ENCODE data around the gene UPK3A. TPM values are rescaled to one million over a fixed set of nuclear protein-coding genes. Genes with fewer than 3 reads are reported as not detected.

The UPK3A gene
- total and polyA plus RNA-seq, 2 of the 13 experiments (the other 11 are each of a cell fraction or from before 2014, with no cell fraction given) = 10.5 to 13.8 TPM

DNA sequence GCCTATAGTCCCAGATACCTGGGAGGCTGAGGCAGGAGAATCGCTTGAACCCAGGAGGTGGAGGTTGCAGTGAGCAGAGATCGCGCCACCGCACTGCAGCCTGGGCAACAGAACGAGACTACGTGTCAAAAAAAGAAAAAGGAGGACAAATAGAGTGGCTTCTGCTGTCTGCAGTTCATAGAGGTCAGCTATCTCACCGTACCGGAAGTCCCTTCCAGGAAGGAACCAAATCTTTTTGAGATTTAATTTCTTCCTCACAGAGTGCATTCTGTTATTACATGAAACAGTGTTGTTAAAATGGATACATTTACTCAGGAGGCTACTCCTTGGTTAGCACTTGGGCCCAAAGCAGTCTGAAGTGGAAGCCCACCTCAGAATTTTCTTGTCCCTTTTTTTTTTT is 58.4 kb downstream of the UPK3A start:
- no peaks in the 10 kb centered on the region for H3K9me3 ChIP-seq (ENCODE audit: low read length)
- 0 out of 2 replicates have a peak, but pooled peaks cover 6% of the 10 kb centered on the region for H3K4me1 ChIP-seq (ENCODE audit: insufficient read depth, low read length)
- 99% methylated on average over 8 of the region's 8 CpGs for WGBS (ENCODE audit: low lambda C conversion rate)
- H3K4me3 ChIP-seq (replicated peaks in 1 of 3; ENCODE audit: insufficient read depth in 1 of 3, low read depth in 2 of 3, low read length in 3 of 3) = no peak overlapping the region
- ChIA-PET POLR2A (no interaction called here), CTCF (ENCODE audit: low intra/inter-chr PET ratio, low total read pairs) (no interaction called here)
- no peaks in the 10 kb centered on the region for H3K27me3 ChIP-seq (ENCODE audit: control insufficient read depth in 1 of 2, insufficient read depth in 2 of 2, low read length in 2 of 2)
- H3K4me2 ChIP-seq (ENCODE audit: low read depth, low read length) = no peak overlapping the region
- no peak overlapping the region for H3K9ac ChIP-seq (ENCODE audit: insufficient read depth, low read depth, low read length)
- H3K36me3 ChIP-seq (replicated peaks in 1 of 2; ENCODE audit: control insufficient read depth in 1 of 2, insufficient read depth in 2 of 2, low read length in 2 of 2) = peaks cover 7 to 29% of the 10 kb centered on the region in 2 experiments
- no peak for TF ChIP-seq ZNF556 (CRISPR knock-in tag; IDR thresholded peaks at IDR 0.05; ENCODE audit: borderline replicate concordance)
- TF ChIP-seq, protein P1, sequence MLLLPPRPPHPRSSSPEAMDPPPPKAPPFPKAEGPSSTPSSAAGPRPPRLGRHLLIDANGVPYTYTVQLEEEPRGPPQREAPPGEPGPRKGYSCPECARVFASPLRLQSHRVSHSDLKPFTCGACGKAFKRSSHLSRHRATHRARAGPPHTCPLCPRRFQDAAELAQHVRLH (CRISPR knock-in tag; IDR thresholded peaks at IDR 0.05; ENCODE audit: borderline replicate concordance, low read depth) = no peak
- TF ChIP-seq, protein P2, sequence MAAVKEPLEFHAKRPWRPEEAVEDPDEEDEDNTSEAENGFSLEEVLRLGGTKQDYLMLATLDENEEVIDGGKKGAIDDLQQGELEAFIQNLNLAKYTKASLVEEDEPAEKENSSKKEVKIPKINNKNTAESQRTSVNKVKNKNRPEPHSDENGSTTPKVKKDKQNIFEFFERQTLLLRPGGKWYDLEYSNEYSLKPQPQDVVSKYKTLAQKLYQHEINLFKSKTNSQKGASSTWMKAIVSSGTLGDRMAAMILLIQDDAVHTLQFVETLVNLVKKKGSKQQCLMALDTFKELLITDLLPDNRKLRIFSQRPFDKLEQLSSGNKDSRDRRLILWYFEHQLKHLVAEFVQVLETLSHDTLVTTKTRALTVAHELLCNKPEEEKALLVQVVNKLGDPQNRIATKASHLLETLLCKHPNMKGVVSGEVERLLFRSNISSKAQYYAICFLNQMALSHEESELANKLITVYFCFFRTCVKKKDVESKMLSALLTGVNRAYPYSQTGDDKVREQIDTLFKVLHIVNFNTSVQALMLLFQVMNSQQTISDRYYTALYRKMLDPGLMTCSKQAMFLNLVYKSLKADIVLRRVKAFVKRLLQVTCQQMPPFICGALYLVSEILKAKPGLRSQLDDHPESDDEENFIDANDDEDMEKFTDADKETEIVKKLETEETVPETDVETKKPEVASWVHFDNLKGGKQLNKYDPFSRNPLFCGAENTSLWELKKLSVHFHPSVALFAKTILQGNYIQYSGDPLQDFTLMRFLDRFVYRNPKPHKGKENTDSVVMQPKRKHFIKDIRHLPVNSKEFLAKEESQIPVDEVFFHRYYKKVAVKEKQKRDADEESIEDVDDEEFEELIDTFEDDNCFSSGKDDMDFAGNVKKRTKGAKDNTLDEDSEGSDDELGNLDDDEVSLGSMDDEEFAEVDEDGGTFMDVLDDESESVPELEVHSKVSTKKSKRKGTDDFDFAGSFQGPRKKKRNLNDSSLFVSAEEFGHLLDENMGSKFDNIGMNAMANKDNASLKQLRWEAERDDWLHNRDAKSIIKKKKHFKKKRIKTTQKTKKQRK (IDR thresholded peaks at IDR 0.05; ENCODE audit: low read length) = no peak
- TF ChIP-seq, protein P3, sequence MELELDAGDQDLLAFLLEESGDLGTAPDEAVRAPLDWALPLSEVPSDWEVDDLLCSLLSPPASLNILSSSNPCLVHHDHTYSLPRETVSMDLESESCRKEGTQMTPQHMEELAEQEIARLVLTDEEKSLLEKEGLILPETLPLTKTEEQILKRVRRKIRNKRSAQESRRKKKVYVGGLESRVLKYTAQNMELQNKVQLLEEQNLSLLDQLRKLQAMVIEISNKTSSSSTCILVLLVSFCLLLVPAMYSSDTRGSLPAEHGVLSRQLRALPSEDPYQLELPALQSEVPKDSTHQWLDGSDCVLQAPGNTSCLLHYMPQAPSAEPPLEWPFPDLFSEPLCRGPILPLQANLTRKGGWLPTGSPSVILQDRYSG (CRISPR knock-in tag; IDR thresholded peaks at IDR 0.05) = no peak
- no peak for TF ChIP-seq JARID2 (CRISPR knock-in tag; IDR thresholded peaks at IDR 0.05; ENCODE audit: insufficient replicate concordance)
- TF ChIP-seq PHB2 (IDR thresholded peaks at IDR 0.05; ENCODE audit: partially characterized antibody) = no peak
- TF ChIP-seq TOE1 (CRISPR knock-in tag; IDR thresholded peaks at IDR 0.05) = no peak
- TF ChIP-seq, protein P4, sequence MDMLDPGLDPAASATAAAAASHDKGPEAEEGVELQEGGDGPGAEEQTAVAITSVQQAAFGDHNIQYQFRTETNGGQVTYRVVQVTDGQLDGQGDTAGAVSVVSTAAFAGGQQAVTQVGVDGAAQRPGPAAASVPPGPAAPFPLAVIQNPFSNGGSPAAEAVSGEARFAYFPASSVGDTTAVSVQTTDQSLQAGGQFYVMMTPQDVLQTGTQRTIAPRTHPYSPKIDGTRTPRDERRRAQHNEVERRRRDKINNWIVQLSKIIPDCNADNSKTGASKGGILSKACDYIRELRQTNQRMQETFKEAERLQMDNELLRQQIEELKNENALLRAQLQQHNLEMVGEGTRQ (IDR thresholded peaks at IDR 0.05; ENCODE audit: low read depth, low read length) = no peak
- TF ChIP-seq, protein P4 (CRISPR knock-in tag; IDR thresholded peaks at IDR 0.05; ENCODE audit: borderline replicate concordance) = no peak
- TF ChIP-seq POLR2AphosphoS5 (IDR thresholded peaks at IDR 0.05; ENCODE audit: low read depth, low read length) = no peak
- no peak for TF ChIP-seq LCORL (IDR thresholded peaks at IDR 0.05)
- TF ChIP-seq LCORL (CRISPR knock-in tag; IDR thresholded peaks at IDR 0.05) = no peak
- TF ChIP-seq SMAD1 (CRISPR knock-in tag; IDR thresholded peaks at IDR 0.05; ENCODE audit: borderline replicate concordance, low read depth) = no peak
- TF ChIP-seq ZC3H4 (CRISPR knock-in tag; IDR thresholded peaks at IDR 0.05; ENCODE audit: borderline replicate concordance) = no peak
- no TSS peak for BruUV-seq (replicated peaks)
- in situ Hi-C loops (cut with HindIII; ENCODE audit: extremely low pct_ligation_motif_present, low pct_unique_long_range_greater_than_20kb) = no loop called here
- DNase-seq (ENCODE audit: low spot score) = no peak
- H2AFZ ChIP-seq (ENCODE audit: low read length) = no peak overlapping the region
- ATAC-seq = no peak
- H4K20me1 ChIP-seq (ENCODE audit: insufficient read depth, low read length) = no peaks in the 10 kb centered on the region
- H3K27ac ChIP-seq (ENCODE audit: extremely low read length, insufficient read depth, low read length) = no peak overlapping the region
- intact Hi-C loops (cut with micrococcal nuclease; ENCODE audit: unreplicated experiment) = no loop called here
- H3K79me2 ChIP-seq (ENCODE audit: insufficient read depth, low read length) = no peaks in the 10 kb centered on the region
- no peak for FAIRE-seq
